ENCODE measurements around the gene RDH5.

- TF ChIP-seq EZH2phosphoT487 (IDR thresholded peaks at IDR 0.05; ENCODE audit: borderline replicate concordance, low read length), result no peak
- TF ChIP-seq, protein P1, sequence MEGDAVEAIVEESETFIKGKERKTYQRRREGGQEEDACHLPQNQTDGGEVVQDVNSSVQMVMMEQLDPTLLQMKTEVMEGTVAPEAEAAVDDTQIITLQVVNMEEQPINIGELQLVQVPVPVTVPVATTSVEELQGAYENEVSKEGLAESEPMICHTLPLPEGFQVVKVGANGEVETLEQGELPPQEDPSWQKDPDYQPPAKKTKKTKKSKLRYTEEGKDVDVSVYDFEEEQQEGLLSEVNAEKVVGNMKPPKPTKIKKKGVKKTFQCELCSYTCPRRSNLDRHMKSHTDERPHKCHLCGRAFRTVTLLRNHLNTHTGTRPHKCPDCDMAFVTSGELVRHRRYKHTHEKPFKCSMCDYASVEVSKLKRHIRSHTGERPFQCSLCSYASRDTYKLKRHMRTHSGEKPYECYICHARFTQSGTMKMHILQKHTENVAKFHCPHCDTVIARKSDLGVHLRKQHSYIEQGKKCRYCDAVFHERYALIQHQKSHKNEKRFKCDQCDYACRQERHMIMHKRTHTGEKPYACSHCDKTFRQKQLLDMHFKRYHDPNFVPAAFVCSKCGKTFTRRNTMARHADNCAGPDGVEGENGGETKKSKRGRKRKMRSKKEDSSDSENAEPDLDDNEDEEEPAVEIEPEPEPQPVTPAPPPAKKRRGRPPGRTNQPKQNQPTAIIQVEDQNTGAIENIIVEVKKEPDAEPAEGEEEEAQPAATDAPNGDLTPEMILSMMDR (IDR thresholded peaks at IDR 0.05; ENCODE audit: low read depth, low read length, poor library complexity, severe bottlenecking), result no peak
Measured at GRCh38 chr12:55725556-55725955, 5.4 kb downstream of the RDH5 start.

All from DOHH2 (cell line).